GM18861 (cell line): ENCODE measurements around the gene GSTM1.
"Not testable (repeated sequence)": the region's sequence is repeated elsewhere in the genome, so short reads cannot be mapped to it uniquely, and the experiment has no call there.

Source experiments
- ATAC-seq: cut with Tn5 transposase; IDR thresholded peaks from one replicate; pipeline ENCODE4 v1.9.1; 2021; ENCODE audit not compliant: unreplicated experiment

The GSTM1 gene

GRCh38 chr1:109659997-109660690 is 27.5 kb upstream of the GSTM1 start:
- ATAC-seq, result no peak

- ATAC-seq, result not testable (repeated sequence)
Measured at GRCh38 chr1:109660691-109661026, 27.0 kb upstream of the GSTM1 start.

GRCh38 chr1:109661391-109661790 is 26.2 kb upstream of the GSTM1 start:
- no peak for ATAC-seq

DNA sequence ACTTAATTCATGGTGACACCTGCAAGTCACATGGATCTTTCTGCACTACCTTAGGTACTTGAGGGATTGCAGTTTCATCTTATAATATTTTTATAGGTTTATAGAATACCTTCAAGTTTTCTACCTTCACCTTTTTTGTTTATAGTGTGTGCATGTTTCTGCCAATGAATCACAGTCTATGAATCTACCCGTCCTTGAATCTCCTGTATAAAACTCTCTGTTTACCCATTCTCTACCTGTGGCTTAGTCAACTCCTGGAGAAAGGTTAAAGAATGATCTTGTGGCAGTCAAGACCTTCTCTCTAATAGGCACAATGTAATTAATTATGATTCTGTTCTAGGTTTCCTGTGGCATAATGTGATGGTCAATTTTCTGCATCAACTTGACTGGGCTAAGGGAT is 22.9 kb upstream of the GSTM1 start:
- ATAC-seq, result no peak

DNA sequence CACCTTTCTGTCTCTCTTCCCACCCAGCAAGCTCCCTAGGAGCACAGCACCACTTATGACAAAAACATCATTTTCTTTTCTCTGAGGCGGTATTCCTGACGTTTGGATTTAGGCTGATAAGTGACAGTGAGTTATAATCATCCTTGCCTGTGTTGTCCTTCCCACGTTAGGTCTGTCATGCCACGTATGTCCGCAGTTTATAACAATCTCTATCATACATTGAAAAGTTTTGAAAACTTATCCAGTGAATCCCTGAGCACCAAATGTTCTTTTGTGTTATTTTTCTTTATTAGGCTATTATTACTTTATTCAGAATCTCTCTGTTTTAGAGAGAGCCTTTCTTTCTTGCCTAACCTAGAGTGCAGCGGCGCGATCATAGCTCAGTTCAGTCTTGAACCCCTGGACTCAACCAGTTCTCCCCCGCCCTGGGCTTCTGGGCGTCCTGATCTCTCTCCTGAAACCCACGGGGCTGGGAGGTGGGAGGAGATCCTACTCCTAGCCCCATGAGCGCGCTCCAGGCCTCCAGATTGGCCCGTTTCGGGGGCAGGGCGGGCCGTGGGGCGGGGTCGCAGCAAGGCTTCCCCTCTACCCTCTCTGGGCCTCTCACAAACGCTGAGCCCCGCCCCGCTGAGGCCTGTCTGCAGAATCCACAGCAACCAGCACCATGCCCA is 20.0 kb upstream of the GSTM1 start, which contains the start of gene GSTM2:
GSTM2 (plus strand) TSS at position 606 of the 671 bp plus-strand sequence; CDS start at position 665, 59 bp downstream.
- ATAC-seq, result peak; percentile 95

DNA sequence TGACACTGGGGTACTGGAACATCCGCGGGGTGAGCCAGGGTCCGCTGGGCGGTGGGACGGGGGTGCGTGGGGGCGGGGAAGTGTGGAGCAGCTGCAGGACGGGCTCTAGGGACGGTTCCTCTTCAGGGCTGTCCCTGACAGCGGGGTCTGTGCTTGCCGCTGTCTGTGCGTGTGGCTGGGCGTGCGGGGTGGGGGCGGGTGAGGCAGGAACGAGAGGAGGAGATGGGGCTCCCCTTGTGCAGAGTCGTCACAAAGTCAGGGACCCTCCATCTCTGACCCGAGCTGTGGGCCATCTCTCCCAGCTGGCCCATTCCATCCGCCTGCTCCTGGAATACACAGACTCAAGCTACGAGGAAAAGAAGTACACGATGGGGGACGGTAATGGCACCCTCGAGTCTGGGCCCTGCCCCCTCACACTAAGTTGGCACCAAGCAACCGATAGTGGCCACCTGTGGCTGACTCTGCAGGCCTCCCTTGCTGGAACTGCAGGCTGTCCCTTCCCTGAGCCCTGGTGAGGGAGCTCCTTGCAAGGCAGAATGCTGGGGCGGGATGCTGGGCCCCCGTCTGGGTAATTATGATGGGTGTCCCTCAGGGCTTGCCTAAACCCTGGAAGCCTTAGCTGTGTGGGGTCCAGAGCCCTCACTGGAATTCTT is 19.4 kb upstream of the GSTM1 start:
- ATAC-seq, result peak; percentile 10

DNA sequence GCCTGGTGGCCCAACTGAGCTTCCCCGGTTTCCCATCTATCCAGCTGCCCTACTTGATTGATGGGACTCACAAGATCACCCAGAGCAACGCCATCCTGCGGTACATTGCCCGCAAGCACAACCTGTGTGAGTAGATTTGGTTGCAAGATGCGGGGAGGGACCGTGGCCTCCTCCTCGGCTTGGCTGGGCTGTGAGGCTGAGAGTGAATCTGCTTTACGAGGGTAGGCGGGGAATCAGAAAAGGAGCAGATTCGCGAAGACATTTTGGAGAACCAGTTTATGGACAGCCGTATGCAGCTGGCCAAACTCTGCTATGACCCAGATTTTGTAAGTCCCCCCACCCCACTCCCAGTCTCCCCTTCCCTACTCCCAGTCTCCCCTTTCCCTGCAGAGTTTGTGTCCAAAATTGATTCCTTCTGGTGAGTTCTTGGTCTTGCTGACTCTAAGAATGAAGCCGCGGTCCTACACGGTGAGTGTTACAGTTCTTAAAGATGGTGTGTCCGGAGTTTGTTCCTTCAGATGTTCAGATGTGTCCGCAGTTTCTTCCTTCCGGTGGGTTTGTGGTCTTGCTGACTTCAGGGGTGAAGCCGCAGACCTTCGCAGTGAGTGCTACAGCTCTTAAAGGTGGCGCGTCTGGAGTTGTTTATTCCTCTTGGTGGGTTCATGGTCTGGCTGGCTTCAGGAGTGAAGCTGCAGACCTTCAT is 18.2 kb upstream of the GSTM1 start:
- no peak for ATAC-seq

GRCh38 chr1:109669949-109670302 is 17.7 kb upstream of the GSTM1 start:
- not testable (repeated sequence) for ATAC-seq

- ATAC-seq, result no peak
Measured at GRCh38 chr1:109671067-109671466, 16.6 kb upstream of the GSTM1 start.

GRCh38 chr1:109673861-109674260 is 13.8 kb upstream of the GSTM1 start:
- ATAC-seq, result not testable (repeated sequence)

GRCh38 chr1:109676683-109677381 is 10.8 kb upstream of the GSTM1 start:
- not testable (repeated sequence) for ATAC-seq

DNA sequence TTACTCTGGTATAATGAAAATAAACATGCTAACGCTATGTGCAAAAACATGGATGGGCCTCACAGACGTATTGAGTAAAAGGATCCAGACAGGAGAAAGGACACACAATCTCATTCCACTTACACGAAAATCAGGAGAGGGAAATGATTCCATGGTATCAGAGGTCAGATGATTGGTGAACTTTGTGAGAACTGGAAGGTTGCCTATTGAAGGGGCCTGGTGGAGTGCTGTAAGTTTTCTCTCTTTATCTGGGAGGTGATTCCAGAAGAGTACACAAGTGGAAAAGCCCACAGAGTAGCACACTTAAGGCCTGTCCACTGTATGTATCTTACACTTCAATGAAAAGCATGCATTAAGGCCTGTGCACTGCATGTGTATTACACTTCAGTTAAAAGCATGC is 10.2 kb upstream of the GSTM1 start:
- no peak for ATAC-seq

DNA sequence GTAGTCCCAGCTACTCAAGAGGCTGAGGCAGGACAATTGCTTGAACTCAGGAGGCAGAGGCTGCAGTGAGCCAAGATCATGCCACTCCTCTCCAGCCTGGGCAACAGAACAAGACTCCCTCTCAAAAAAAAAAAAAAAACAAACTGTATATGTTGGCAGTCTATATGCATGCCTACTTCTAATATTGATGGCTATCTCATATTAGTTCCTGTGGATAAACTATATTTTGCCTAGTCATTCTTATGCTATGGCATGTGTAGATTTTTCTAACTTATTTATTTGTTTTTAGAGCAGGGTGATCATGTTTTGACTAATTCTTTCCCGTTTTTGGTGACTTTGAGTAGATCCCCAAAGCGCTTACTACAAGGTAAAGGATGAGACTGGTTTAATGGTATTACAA is 9.0 kb upstream of the GSTM1 start:
- ATAC-seq, result not testable (repeated sequence)

- ATAC-seq, result not testable (repeated sequence)
Measured at GRCh38 chr1:109684777-109685176, 2.8 kb upstream of the GSTM1 start.

- ATAC-seq, result not testable (repeated sequence)
Measured at GRCh38 chr1:109685399-109685798, 2.2 kb upstream of the GSTM1 start.

GRCh38 chr1:109685890-109686289 is 1.7 kb upstream of the GSTM1 start:
- not testable (repeated sequence) for ATAC-seq

- ATAC-seq, result not testable (repeated sequence)
Measured at GRCh38 chr1:109687109-109687508, 508 bp upstream of the GSTM1 start.

DNA sequence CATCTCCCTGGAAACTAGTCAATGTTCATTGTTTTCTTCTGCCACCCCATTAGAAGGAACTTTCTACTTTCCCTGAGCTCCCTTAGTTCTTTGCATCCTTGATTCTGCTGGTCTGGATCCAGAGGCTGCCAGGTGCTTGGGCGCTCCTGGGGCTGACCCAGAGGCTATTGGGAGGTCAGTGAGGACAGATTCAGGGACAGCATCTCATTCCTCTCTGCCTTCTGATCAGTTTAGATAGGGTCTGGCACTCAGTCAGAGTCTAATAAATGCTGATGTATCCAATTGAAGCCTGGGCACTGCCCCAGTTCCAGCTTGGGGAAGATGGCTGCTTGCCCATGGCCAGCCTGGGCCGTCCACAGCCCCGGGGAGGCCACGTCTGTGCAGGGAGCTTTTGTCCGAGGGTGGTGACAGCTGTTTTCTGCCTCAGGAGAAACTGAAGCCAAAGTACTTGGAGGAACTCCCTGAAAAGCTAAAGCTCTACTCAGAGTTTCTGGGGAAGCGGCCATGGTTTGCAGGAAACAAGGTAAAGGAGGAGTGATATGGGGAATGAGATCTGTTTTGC is 2.3 kb downstream of the GSTM1 start:
- no peak for ATAC-seq

DNA sequence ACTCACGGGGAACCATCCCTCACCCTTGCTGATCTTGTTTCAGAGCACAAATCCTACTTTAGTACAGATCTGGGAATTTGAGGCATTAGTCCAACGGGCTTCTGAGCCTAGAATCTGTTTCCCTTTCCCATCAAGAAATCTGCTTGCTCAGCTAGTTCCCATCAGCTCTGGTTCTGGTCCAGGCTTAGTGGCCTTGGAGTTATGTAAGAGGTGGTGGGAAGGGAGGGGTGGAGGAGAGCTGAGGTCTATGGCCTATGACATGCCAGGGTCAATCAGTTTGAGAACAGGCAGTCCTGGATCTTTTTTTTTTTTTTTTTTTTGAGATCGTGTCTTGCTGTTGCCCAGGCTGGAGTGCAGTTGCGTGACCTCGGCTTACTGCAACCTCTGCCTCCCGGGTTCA is 4.1 kb downstream of the GSTM1 start:
- ATAC-seq, result no peak

DNA sequence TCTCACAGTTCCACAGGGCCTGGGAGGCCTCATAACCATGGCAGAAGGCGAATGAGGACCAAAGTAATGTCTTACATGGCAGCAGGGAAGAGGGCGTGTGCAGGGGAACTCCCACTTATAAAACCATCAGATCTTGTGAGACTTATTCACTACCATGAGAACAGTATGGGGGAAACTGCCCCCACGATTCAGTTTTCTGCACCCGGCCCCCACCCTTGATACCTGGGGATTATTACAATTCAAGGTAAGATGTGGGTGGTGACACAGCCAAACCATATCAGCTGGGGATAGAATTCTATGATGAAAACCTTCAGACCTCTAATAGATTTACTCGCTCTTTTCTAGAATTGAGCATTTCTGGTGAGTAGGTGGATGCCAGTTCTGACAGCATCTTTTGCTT is 6.8 kb downstream of the GSTM1 start:
- not testable (repeated sequence) for ATAC-seq

DNA sequence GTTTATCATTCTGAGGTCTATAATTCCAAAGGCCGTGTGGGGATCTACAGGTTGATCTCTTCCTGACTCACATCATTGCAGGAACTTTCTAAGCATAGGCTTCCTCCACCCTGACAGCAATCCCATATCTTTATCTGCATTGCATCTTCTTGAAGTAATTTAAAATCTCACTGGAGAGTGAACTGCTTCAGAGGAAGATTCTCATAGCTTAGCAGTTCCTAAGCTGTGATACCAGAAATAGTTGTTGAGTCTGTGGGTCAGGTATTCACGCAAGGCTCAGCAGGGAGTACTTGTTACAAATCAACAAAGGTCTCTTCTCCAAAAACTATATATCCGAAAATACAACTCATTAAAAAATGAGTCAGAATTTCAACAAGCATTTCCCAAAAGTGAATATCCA is 7.5 kb downstream of the GSTM1 start:
- not testable (repeated sequence) for ATAC-seq
